HG03108 (cell line): Measurements from ENCODE around the gene WWOX.

ENCODE experiments used
- ATAC-seq: cut with Tn5 transposase; IDR thresholded peaks from one replicate; pipeline ENCODE4 v1.9.1; 2021; ENCODE audit warnings: moderate library complexity; ENCODE audit not compliant: unreplicated experiment

WWOX gene

DNA sequence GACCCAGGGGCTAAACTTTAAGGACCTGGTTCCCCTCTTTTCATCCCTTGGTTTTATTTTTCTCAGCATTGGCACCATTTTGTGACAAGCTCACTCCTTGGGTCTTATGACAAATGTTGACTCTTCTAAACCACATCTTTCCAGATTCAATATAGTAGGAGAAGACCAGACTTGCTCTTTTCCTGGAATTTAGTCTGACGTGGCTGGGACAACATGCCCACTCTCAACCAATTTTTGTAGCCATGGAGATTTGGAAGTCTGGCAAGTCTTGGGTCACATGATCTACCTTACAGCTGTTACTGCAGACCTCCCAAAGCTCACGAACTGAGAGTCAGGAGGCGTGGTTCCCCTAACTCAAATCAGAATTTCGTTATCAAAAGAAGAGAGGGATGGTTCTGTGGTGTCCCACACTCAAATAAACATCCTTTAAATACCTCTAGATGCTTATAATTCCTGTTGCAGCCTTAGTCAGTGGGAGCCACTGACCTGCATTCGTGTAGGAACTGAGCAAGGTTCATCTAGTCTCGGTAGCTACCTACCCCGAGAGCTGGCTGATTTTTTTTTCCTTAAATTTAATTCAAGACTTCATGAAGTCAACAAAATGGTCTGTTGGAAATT, 817.6 kb downstream of the WWOX start:
- no peak for ATAC-seq

DNA sequence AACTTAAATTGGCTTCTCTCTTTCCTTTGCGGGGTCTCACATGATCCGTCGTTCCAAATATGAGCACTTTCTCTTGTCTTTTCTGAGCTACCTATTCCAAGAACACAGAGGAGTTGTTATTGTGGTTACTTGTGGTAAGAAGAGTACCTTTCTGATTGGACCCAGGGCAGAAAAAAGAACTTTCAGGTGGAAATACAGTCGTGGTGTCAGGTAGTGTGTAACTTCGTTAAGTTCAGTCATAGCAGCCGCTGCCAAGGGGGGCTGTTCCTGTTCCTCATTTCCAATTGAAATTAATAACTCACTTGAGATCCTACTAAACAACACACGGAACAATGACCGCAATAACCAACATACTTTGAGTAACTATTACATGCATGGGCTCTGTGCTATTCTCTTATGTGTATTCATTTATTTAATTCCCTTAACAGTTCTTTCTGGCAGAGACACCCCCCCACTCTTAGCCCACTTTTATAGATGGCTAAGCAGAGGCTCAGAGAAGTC, 819.4 kb downstream of the WWOX start:
- ATAC-seq, result no peak

DNA sequence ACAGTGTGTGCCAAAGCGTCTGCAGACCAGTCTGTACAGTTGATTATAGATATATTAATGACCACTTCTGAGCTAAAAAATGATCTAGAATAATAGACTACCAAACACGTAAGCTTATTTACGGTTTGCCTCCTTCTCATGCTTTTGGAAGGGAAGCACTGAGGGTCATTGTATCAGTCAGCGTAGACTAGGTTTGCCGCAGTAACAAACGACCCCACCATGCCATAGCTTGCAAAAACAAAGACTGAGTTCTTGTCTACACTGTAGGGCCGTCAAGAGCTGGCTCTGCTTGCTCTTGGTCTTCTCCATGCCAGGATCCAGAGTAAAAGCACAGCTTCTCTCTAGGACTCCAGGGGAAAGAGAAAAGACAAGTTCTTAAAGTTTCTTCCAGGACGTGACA, 820.4 kb downstream of the WWOX start:
- no peak for ATAC-seq

DNA sequence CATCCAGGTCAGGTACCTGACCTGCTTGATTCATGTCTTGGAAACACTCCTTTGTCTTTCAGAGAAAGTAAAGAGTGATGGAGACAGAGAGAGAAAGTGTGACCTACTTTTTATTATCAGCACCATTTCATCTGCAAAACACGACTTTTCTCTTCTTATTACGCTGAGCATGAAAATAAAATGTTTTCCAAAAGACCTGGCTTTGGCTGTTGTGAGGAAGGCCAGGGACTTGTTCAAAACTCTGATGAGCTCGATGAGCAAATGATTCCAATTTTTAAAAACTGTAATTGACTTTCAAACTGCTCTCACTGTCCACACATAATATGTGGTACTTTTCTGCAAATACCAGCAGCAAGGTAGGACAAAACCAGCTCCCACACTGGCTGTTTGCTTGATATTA, 821.2 kb downstream of the WWOX start:
- ATAC-seq, result no peak

DNA sequence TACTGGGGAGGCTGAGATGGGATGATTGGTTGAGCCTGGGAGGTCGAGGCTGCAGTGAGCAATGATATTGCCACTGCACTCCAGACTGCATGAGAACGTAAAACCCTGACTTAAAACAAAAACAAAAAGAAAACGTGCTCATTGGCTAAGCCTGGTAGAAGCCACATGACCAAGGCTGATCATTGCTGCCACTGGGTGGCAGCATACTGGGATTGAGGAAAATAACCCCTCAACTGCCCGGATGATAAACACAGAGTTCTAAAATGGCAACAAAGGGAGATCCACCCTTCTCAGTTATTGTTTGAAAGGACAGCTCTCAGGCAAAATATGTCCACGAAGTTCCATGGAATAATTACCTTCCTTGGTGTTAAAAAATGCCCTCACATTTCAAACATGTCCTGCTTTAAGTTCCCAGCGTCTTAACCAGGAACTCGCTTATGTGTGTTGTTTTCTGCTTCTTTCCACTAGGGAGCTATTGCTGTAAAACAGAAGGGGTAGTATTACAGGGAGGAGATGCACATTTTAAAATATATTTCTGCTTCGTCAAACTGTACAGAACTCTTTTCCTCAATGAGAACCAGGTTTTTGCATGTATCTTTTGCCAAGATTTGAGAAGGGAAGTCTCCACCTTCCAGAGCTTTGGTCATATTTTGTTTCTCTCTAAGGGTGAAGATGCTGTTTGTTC, 825.8 kb downstream of the WWOX start:
- no peak for ATAC-seq

GRCh38 chr16:78926723-78927210, 827.3 kb downstream of the WWOX start:
- ATAC-seq, result no peak

GRCh38 chr16:78927766-78928165, 828.3 kb downstream of the WWOX start:
- ATAC-seq, result no peak

- ATAC-seq, result no peak
Observed at GRCh38 chr16:78929841-78930240, 830.4 kb downstream of the WWOX start.

DNA sequence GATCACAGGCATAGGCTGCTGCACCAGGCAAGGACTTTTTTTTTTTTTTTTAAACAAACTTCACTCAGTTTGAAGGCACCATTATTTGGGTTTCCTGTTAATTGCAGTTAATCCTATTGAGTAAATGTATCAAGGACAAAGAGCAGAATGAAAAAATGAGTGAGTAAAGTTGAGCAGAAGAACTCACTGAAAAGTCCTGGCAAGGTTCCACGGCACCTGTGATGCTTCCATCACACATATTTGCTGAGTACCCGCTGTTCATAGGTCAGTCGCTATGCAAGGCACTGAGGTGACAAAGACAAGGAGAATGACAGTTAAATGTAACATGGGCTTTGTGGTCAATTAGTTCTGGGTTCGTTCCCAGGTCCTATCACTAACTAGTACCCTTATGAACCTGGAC, 831.1 kb downstream of the WWOX start:
- ATAC-seq, result no peak

DNA sequence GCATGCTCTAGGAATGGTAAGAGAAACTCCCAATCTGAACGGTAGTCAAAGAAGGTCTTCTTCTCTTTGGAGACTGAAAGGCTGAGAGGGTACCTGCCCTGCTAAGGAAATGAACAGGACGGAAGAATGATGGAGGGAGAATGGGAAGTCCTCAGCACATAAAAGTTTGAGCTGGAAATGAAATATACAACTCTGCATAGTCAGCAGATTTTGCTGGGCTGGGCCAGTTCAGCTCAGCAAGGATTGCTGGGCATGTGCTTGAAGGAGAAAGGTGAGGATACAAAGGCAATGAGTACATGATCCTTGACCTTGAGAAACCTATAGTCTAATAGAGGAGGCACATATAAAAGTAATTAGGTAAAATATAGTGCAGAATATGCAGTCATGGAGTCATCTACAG, 831.8 kb downstream of the WWOX start:
- no peak for ATAC-seq

GRCh38 chr16:78931678-78932077, 832.2 kb downstream of the WWOX start:
- no peak for ATAC-seq

DNA sequence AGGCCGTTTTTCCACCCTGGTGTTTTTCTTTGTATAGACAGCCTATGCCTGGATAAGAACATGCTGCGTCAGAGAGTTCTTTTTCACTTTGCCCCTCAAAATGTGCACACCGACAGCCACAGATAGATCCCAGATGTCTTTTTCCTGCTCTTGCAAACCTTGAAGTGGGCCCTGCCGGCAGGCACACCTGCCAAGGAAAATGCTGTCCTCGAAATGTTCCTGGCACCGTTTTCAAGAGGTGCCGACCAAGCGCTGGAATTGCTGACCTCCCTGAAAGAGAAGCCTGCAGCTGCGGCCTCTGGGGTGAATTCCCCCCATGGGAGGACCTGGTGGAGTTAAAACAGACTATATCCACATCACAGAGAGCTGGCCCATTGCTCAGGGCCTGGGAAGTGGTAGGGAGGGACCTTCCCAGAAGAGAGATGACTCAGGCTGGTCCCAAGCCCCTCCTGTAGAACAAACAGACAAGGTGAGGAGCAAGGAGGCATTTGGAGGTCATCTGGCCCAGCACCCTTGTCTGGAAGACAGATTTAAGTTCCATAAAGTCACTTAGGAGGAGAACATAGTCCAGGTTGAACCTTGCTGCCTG, 833.0 kb downstream of the WWOX start:
- no peak for ATAC-seq

- no peak for ATAC-seq
Observed at GRCh38 chr16:78936060-78936459, 836.6 kb downstream of the WWOX start.

DNA sequence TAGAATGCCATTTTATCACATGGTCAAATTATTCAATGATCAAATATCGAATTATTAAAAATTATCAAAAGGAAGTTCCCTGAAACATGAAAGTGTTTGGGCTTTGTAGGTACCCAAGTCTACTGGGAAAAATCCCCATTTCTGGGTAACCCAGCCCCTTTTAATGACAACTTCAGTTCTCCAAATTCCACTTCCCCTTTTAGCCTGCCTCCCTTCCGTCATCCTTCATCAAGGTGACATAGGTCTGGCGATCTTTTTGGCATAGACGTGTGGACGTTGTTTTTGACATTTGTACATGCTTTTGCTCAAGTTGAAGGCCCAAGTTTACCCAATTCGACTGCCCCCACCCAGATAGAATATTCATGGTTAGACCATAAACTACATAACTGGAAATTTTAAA, 840.1 kb downstream of the WWOX start:
- no peak for ATAC-seq

- ATAC-seq, result no peak
Observed at GRCh38 chr16:78942625-78943245, 843.3 kb downstream of the WWOX start.

GRCh38 chr16:78945336-78945735, 845.9 kb downstream of the WWOX start:
- ATAC-seq, result no peak

- ATAC-seq, result no peak
Observed at GRCh38 chr16:78946556-78946955, 847.1 kb downstream of the WWOX start.

GRCh38 chr16:78950768-78951167, 851.3 kb downstream of the WWOX start:
- no peak for ATAC-seq

GRCh38 chr16:78952630-78953029, 853.2 kb downstream of the WWOX start:
- no peak for ATAC-seq

DNA sequence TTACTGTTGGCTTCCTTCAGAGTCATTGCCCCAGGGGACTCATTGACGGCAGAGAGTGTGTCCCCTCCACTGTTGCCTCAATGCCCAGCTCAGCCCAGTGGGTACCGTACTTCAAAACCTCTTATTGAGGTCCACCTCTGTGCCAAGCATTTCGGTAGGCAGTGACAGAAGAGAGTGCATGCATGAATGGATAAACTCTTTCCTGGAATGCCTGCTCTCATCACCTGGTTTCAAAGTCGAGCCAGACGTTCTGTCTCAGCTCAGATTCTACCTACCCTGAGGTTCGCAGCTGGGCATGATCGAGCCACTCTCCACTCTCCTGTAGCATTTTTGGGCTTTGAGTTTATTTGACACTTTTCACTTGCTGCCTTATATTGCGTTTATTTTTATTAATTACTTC, 854.1 kb downstream of the WWOX start:
- ATAC-seq, result no peak

GRCh38 chr16:78955206-78955605, 855.8 kb downstream of the WWOX start:
- no peak for ATAC-seq

- ATAC-seq, result no peak
Observed at GRCh38 chr16:78956859-78957258, 857.4 kb downstream of the WWOX start.
